Measurements from ENCODE around the gene OOSP3.
"Not testable (repeated sequence)": the region's sequence is repeated elsewhere in the genome, so short reads cannot be mapped to it uniquely, and the experiment has no call there.

OOSP3 gene

GRCh38 chr11:59877784-59878183, 798 bp upstream of the OOSP3 start:
- no peak for DNase-seq

GRCh38 chr11:59879567-59879966, 985 bp downstream of the OOSP3 start:
- no peak for DNase-seq

GRCh38 chr11:59883597-59883996, 5.0 kb downstream of the OOSP3 start:
- no peak for DNase-seq

- DNase-seq = not testable (repeated sequence)
Measured at GRCh38 chr11:59887156-59887555, 8.6 kb downstream of the OOSP3 start.

- no peak for DNase-seq
Measured at GRCh38 chr11:59891781-59892181, 13.2 kb downstream of the OOSP3 start.

GRCh38 chr11:59894616-59895015, 16.0 kb downstream of the OOSP3 start:
- DNase-seq = no peak

- no peak for DNase-seq
Measured at GRCh38 chr11:59898046-59898445, 19.5 kb downstream of the OOSP3 start.

- DNase-seq = no peak
Measured at GRCh38 chr11:59898650-59899049, 20.1 kb downstream of the OOSP3 start.

- DNase-seq = no peak
Measured at GRCh38 chr11:59899532-59899931, 20.9 kb downstream of the OOSP3 start.

GRCh38 chr11:59900366-59901126, 22.0 kb downstream of the OOSP3 start:
- no peak for DNase-seq

- DNase-seq = no peak
Measured at GRCh38 chr11:59901306-59901705, 22.7 kb downstream of the OOSP3 start.

- not testable (repeated sequence) for DNase-seq
Measured at GRCh38 chr11:59903569-59903968, 25.0 kb downstream of the OOSP3 start.

- DNase-seq = no peak
Measured at GRCh38 chr11:59918480-59918879, 39.9 kb downstream of the OOSP3 start.

GRCh38 chr11:59918987-59919589, 40.5 kb downstream of the OOSP3 start:
- peak; percentile 40 for DNase-seq

- DNase-seq = no peak
Measured at GRCh38 chr11:59923813-59924212, 45.2 kb downstream of the OOSP3 start.

- no peak for DNase-seq
Measured at GRCh38 chr11:59931688-59932087, 53.1 kb downstream of the OOSP3 start.

- DNase-seq = no peak
Measured at GRCh38 chr11:59938132-59938531, 59.5 kb downstream of the OOSP3 start, which contains the start of gene OOSP1. Gene OOSP1 (plus strand): TSS chr11:59938432. CDS start chr11:59938455, 23 bp downstream.

- DNase-seq = no peak
Measured at GRCh38 chr11:59938718-59939117, 60.1 kb downstream of the OOSP3 start.

- no peak for DNase-seq
Measured at GRCh38 chr11:59939482-59939881, 60.9 kb downstream of the OOSP3 start.

GRCh38 chr11:59941091-59941490, 62.5 kb downstream of the OOSP3 start:
- no peak for DNase-seq

GRCh38 chr11:59943997-59944714, 65.6 kb downstream of the OOSP3 start:
- DNase-seq = no peak

GRCh38 chr11:59944720-59945119, 66.1 kb downstream of the OOSP3 start:
- peak; percentile 14 for DNase-seq
